HCT116 (cell line): ENCODE measurements around the gene NDUFB6. TPM values are rescaled to one million over a fixed set of nuclear protein-coding genes. Genes with fewer than 3 reads are reported as not detected.

ENCODE experiments used
- ATAC-seq: fragments of 200-7000 bp; cut with Tn5 transposase; 2 replicates; pipeline ENCODE4 v1.9.1; 2020; ENCODE audit warnings: mild to moderate bottlenecking, moderate library complexity
- BruUV-seq: library from RNA; stranded (reverse); fragments of 400-500 nt; replicated peaks from 2 replicates; lab custom pipeline; 2021; lab: Mats Ljungman, UMichigan
- CTCF ChIA-PET: fragments of 300-600 bp; sonication (Branson Sonifier 250); formaldehyde crosslinking; loops from one replicate; lab custom pipeline; 2021; ENCODE audit warnings: antibody characterized with exemption; lab: Charles Lee
- POLR2A ChIA-PET: fragments of 300-600, 350-600 bp; sonication (Branson Sonifier 250); formaldehyde crosslinking; loops from one replicate; lab custom pipeline; 2021; ENCODE audit warnings: antibody characterized with exemption; lab: Charles Lee
- RAD21 ChIA-PET, 2 experiments: fragments of 300-600 bp; sonication (Branson Sonifier 250); formaldehyde crosslinking; loops; one replicate each; lab custom pipeline; 2023; ENCODE audit warnings: low total read pairs in 2 of 2; ENCODE audit not compliant: uncharacterized antibody in 2 of 2, unreplicated experiment in 2 of 2, low non-redundant PET in 1 of 2; lab: Charles Lee
- DNase-seq: peaks from one replicate; pipeline ENCODE4 v3.0.0-alpha.2; 2010; ENCODE audit warnings: low read depth, low spot score
- H2AFZ ChIP-seq: fragments of 200-600 bp; shearing (Covaris generic), sonication (generic); 2 replicates; pipeline ENCODE4 v1.6.1; 2017; ENCODE audit warnings: low read depth, mixed run types, mixed read lengths, antibody characterized with exemption, low read length; ENCODE audit not compliant: poor library complexity, severe bottlenecking
- H3K27ac ChIP-seq: 2 replicates; pipeline ENCODE4 v1.5.1; 2012; ENCODE audit warnings: low read depth, low read length
- H3K27me3 ChIP-seq: fragments of 200-600 bp; sonication (generic); 2 replicates; pipeline ENCODE4 v1.6.1; 2016; ENCODE audit warnings: mixed run types, low read length, mixed read lengths; ENCODE audit not compliant: insufficient read depth
- H3K36me3 ChIP-seq, 2 experiments: fragments of 200-500 bp in 1 of 2; fragments of 200-600 bp in 1 of 2; sonication (Bioruptor generic) in 1 of 2; sonication (generic) in 1 of 2; 2 replicates each; pipeline versions ENCODE4 v1.5.1 to v1.6.1; 2014 to 2016; ENCODE audit warnings: low read length in 2 of 2, inconsistent platforms in 1 of 2, mixed read lengths in 1 of 2, mixed run types in 1 of 2; ENCODE audit not compliant: insufficient read depth in 2 of 2, control insufficient read depth in 1 of 2
- H3K4me1 ChIP-seq, 2 experiments: fragments of 200-600 bp in 1 of 2; sonication (generic) in 1 of 2; 2 replicates each; pipeline versions ENCODE4 v1.5.1 to v1.6.1; 2012 to 2017; ENCODE audit warnings: low read length in 2 of 2, inconsistent platforms in 1 of 2, mild to moderate bottlenecking in 1 of 2, mixed read lengths in 1 of 2, mixed run types in 1 of 2, moderate library complexity in 1 of 2; ENCODE audit not compliant: insufficient read depth in 2 of 2, control insufficient read depth in 1 of 2
- H3K4me2 ChIP-seq: fragments of 200-600 bp; sonication (generic); 2 replicates; pipeline ENCODE4 v1.6.1; 2017; ENCODE audit warnings: mixed run types, low read length, mixed read lengths
- H3K4me3 ChIP-seq, 2 experiments: fragments of 200-600 bp in 1 of 2; sonication (generic) in 1 of 2; replicated peaks in 1 of 2; 2 replicates each; pipeline ENCODE4 v1.5.1; 2011 to 2016; ENCODE audit warnings: low read length in 2 of 2, control low read depth in 1 of 2, low read depth in 1 of 2, mild to moderate bottlenecking in 1 of 2, mixed read lengths in 1 of 2, mixed run types in 1 of 2
- H3K79me2 ChIP-seq: fragments of 200-600 bp; sonication (generic); 2 replicates; pipeline ENCODE4 v1.6.1; 2017; ENCODE audit warnings: mild to moderate bottlenecking, mixed run types, low read length, moderate library complexity, mixed read lengths; ENCODE audit not compliant: insufficient read depth
- H3K9ac ChIP-seq: fragments of 200-600 bp; sonication (generic); 2 replicates; pipeline ENCODE4 v1.6.1; 2016; ENCODE audit warnings: low read length, mixed read lengths
- H3K9me2 ChIP-seq: fragments of 200-600 bp; sonication (generic), shearing (Covaris generic); 2 replicates; pipeline ENCODE4 v1.6.1; 2017; ENCODE audit warnings: mixed run types, mild to moderate bottlenecking, moderate library complexity; ENCODE audit not compliant: insufficient read depth
- H3K9me3 ChIP-seq, 2 experiments: fragments of 200-500 bp in 1 of 2; fragments of 200-600 bp in 1 of 2; sonication (Bioruptor generic) in 1 of 2; sonication (generic) in 1 of 2; 2 replicates each; pipeline ENCODE4 v1.6.1; 2014 to 2017; ENCODE audit warnings: low read length in 2 of 2, mixed read lengths in 2 of 2, inconsistent platforms in 1 of 2, low read depth in 1 of 2, mild to moderate bottlenecking in 1 of 2, mixed run types in 1 of 2, moderate library complexity in 1 of 2; ENCODE audit not compliant: control insufficient read depth in 1 of 2, insufficient read depth in 1 of 2
- H4K20me1 ChIP-seq: fragments of 200-600 bp; sonication (generic), shearing (Covaris generic); 2 replicates; pipeline ENCODE4 v1.6.1; 2017; ENCODE audit warnings: mixed run types, mild to moderate bottlenecking, moderate library complexity; ENCODE audit not compliant: insufficient read depth
- CTCF ChIP-seq, 3 experiments: fragments of 200-600 bp in 1 of 3; sonication (generic) in 1 of 3; IDR thresholded peaks in 2 of 3; conservative IDR thresholded peaks in 1 of 3; 2 replicates each; pipeline ENCODE4 v1.5.1; 2012 to 2017; ENCODE audit warnings: low read depth in 2 of 3, low read length in 2 of 3, antibody characterized with exemption in 1 of 3, borderline replicate concordance in 1 of 3, control low read depth in 1 of 3, mild to moderate bottlenecking in 1 of 3, mixed read lengths in 1 of 3, mixed run types in 1 of 3, moderate library complexity in 1 of 3; ENCODE audit not compliant: insufficient read depth in 1 of 3
- MAX ChIP-seq: IDR thresholded peaks from 2 replicates; pipeline ENCODE4 v1.6.1; 2012
- REST ChIP-seq: IDR thresholded peaks from 2 replicates; pipeline ENCODE4 v1.6.1; 2012; ENCODE audit warnings: low read depth
- intact Hi-C: fragments of 100-400 bp; cut with micrococcal nuclease; formaldehyde crosslinking; loops from 2 replicates; pipeline ENCODE4 v1.10.0; 2022
- total RNA-seq: library from RNA; stranded (reverse); gene quantifications from one replicate; pipeline ENCODE4 v1.2.1, GENCODE V29; 2021; ENCODE audit not compliant: unreplicated experiment

NDUFB6 gene
- total RNA-seq, 1 experiment from 2014 or later: 68.9 TPM

GRCh38 chr9:32579706-32580331 lies 6.9 kb upstream of the NDUFB6 start (continued):
- TF ChIP-seq REST: no peak

GRCh38 chr9:32578976-32579375 lies 6.0 kb upstream of the NDUFB6 start:
- BruUV-seq: no TSS peak
- Histone ChIP-seq H3K27me3 (no peaks in the 10 kb centered on the region), H3K27ac (no peak overlapping the region), H3K4me1 (no peaks in the 10 kb centered on the region), H3K9me2 (no peaks in the 10 kb centered on the region), H4K20me1 (no peaks in the 10 kb centered on the region), H2AFZ (no peak overlapping the region), H3K79me2 (no peaks in the 10 kb centered on the region), H3K9ac (no peak overlapping the region), H3K36me3 (no peaks in the 10 kb centered on the region), H3K4me2 (no peak overlapping the region), H3K9me3 (no peaks in the 10 kb centered on the region), H3K4me3 (no peak overlapping the region)
- DNase-seq (no peak), ATAC-seq (no peak)
- CTCF ChIA-PET: interaction anchor here (0.9 to 13.3 kb wide), 8 partner anchors 10 to 446 kb away, joined by 3 to 553 read pairs (median 16); partner anchors contain the start of genes ACO1, DNAJA1 and RIGI
- TF ChIP-seq REST: no peak
- TF ChIP-seq MAX: no peak
- TF ChIP-seq CTCF (IDR thresholded peaks at IDR 0.05 in 2 of 3, conservative IDR thresholded peaks at IDR 0.05 in 1 of 3; ENCODE audit: borderline replicate concordance in 1 of 3, insufficient read depth in 1 of 3, low read depth in 2 of 3, low read length in 2 of 3): no peak
- intact Hi-C loops: loop anchor here (1.0 kb wide), 1 partner anchor 201 kb away; no protein-coding TSS in a partner anchor
- POLR2A ChIA-PET: interaction anchor here (1.1 to 3.7 kb wide), 2 partner anchors 194 to 200 kb away, joined by 10 to 24 read pairs; partner anchors contain the start of gene ACO1
- RAD21 ChIA-PET: interaction anchor here (3.4 to 4.0 kb wide), 2 partner anchors 200 kb away, joined by 33 to 38 read pairs; no protein-coding TSS in a partner anchor
